Body of pancreas (tissue), 4 donors: ENCODE data around the gene ASPN. TPM values are rescaled to one million over a fixed set of nuclear protein-coding genes. Genes with fewer than 3 reads are reported as not detected.

Experiments used
- ATAC-seq: fragments of 150-250 bp; one replicate; pipeline ENCODE4 v1.9.1; 2016
- DNase-seq, 4 donors: peaks; one replicate each; pipeline ENCODE4 v3.0.0-alpha.2; 2019
- H3K27ac ChIP-seq, 4 donors: fragments of 200-600 bp; sonication (generic); 1 replicate in 3 of 4; 2 replicates in 1 of 4; pipeline versions ENCODE4 v1.5.1 to v1.6.1; 2016 to 2019; ENCODE audit warnings: mild to moderate bottlenecking in 1 of 4, mixed read lengths in 1 of 4, moderate library complexity in 1 of 4
- H3K27me3 ChIP-seq, 2 donors: fragments of 200-600 bp; sonication (generic); one replicate each; pipeline ENCODE4 v1.6.0; 2016; ENCODE audit warnings: mild to moderate bottlenecking in 1 of 2
- H3K36me3 ChIP-seq, 2 donors: fragments of 200-600 bp; sonication (generic); replicated peaks in 1 of 2; 2 replicates each; pipeline ENCODE4 v1.5.1; 2016; ENCODE audit warnings: low read depth in 2 of 2; ENCODE audit not compliant: insufficient read depth in 1 of 2
- H3K4me1 ChIP-seq: fragments of 200-600 bp; sonication (generic); one replicate; pipeline ENCODE4 v1.6.0; 2016
- H3K4me3 ChIP-seq, 2 donors: fragments of 200-600 bp; sonication (generic); 1 replicate in 1 of 2; 2 replicates in 1 of 2; pipeline ENCODE4 v1.5.1; 2016 to 2019
- H3K9me3 ChIP-seq, 3 donors: fragments of 200-600 bp; sonication (generic); 1 replicate in 2 of 3; 2 replicates in 1 of 3; pipeline ENCODE4 v1.5.1; 2016
- CTCF ChIP-seq, 7 experiments: fragments of 450-650 bp in 4 of 7; fragments of 200-600 bp in 3 of 7; sonication (generic) in 3 of 7; IDR thresholded peaks; one replicate each; pipeline ENCODE4 v1.5.1; 2016 to 2019; ENCODE audit warnings: antibody characterized with exemption in 7 of 7
- POLR2A ChIP-seq, 3 donors: fragments of 450-650 bp; IDR thresholded peaks; one replicate each; pipeline ENCODE4 v1.6.1; 2016; ENCODE audit warnings: antibody characterized with exemption in 3 of 3, mild to moderate bottlenecking in 2 of 3
- WGBS, 2 donors: methylation state at CpG; one replicate each; pipeline ENCODE4 v1.1.5; 2017; 5-methylcytosine and 5-hydroxymethylcytosine counted together
- intact Hi-C: fragments of 100-400 bp; cut with DNase I; formaldehyde crosslinking; loops from one replicate; pipeline ENCODE4 v1.15.1; 2023
- microRNA-seq, 2 donors: library from miRNA; unstranded; fragments of <30 nt; microRNA quantifications; one replicate each; pipeline ENCODE4, GENCODE V29; 2016; ENCODE audit warnings: borderline number of aligned reads in 2 of 2, borderline replicate concordance in 2 of 2
- small RNA-seq: library from RNA; depleted of rRNA; stranded (forward); fragments of <200 nt; gene quantifications from one replicate; pipeline ENCODE3, GENCODE V24; 2016
- total RNA-seq, 2 donors: library from RNA; depleted of rRNA; stranded (reverse); fragments of >200 nt; gene quantifications; one replicate each; pipeline ENCODE4 v1.1.0, GENCODE V29; 2016

ASPN gene
- total RNA-seq, 2 donors from 2014 or later: 3.6 to 13.5 TPM

- Histone ChIP-seq H3K9me3 (no peaks in the 10 kb centered on the region), H3K4me1 (no peaks in the 10 kb centered on the region), H3K4me3 (no peak overlapping the region), H3K27ac (no peak overlapping the region), H3K27me3 (no peaks in the 10 kb centered on the region), H3K36me3 (no peaks in the 10 kb centered on the region)
- intact Hi-C loops: no loop called here
- ATAC-seq: no peak
- DNase-seq: no peak
- 93% methylated on average over 2 of the region's 2 CpGs for WGBS, 2 donors
- TF ChIP-seq POLR2A (IDR thresholded peaks at IDR 0.05): no peak
- TF ChIP-seq CTCF (IDR thresholded peaks at IDR 0.05): no peak
Measured at GRCh38 chr9:92408747-92409478, 73.4 kb downstream of the ASPN start.

GRCh38 chr9:92407818-92408217 is 74.5 kb downstream of the ASPN start:
- whole genome bisulfite sequencing, 2 donors: 93 to 100% methylated on average over 2 of the region's 2 CpGs
- no peak overlapping the region for H3K27ac ChIP-seq
- DNase-seq: no peak
- no peaks in the 10 kb centered on the region for H3K9me3 ChIP-seq
- no peaks in the 10 kb centered on the region for H3K27me3 ChIP-seq
- no peaks in the 10 kb centered on the region for H3K36me3 ChIP-seq
- intact Hi-C loops: no loop called here
- no peak for ATAC-seq
- H3K4me3 ChIP-seq: no peak overlapping the region
- TF ChIP-seq POLR2A (IDR thresholded peaks at IDR 0.05) (no peak), CTCF (IDR thresholded peaks at IDR 0.05) (no peak)
- no peaks in the 10 kb centered on the region for H3K4me1 ChIP-seq

- intact Hi-C loops: no loop called here
- no peak for TF ChIP-seq POLR2A (IDR thresholded peaks at IDR 0.05)
- no peak for TF ChIP-seq CTCF (IDR thresholded peaks at IDR 0.05)
- Histone ChIP-seq H3K27ac (no peak overlapping the region), H3K4me1 (no peaks in the 10 kb centered on the region), H3K36me3 (no peaks in the 10 kb centered on the region), H3K27me3 (no peaks in the 10 kb centered on the region), H3K4me3 (no peak overlapping the region), H3K9me3 (no peaks in the 10 kb centered on the region)
- DNase-seq (peak in 2 of 4 donors; percentile 7 to 42), ATAC-seq (no peak)
- WGBS, 2 donors: 65 to 84% methylated on average over 3 of the region's 3 CpGs
Measured at GRCh38 chr9:92406477-92406876, 75.8 kb downstream of the ASPN start.

Small RNAs within 50 kb of the gene (microRNA-seq; reads per million reads assigned to microRNA genes)
- 0 reads per million in 2 donors for gene MIR4670

Small RNAs within 50 kb of the gene (small RNA-seq; reads per million reads assigned to genes)
- not detected for gene MIR4670

Other genes with a start within 250 kb of the ASPN start
- gene IARS1, start 188.8 kb downstream of the ASPN start, total RNA-seq: 10 to 100 TPM; 45.1 to 68.6 TPM
- gene NOL8, start 157.2 kb downstream of the ASPN start, total RNA-seq: 10 to 100 TPM; 26.5 to 38.2 TPM
- 1 to 10 TPM in 1 of 2 donors, under 1 TPM in 1; 0.78 to 2.3 TPM for gene CENPP, start 156.6 kb downstream of the ASPN start, total RNA-seq
- 1 to 10 TPM; 2.6 to 4.4 TPM for gene OGN, start 77.9 kb downstream of the ASPN start, total RNA-seq
- gene OMD, start 58.0 kb downstream of the ASPN start, total RNA-seq: 1 to 10 TPM in 1 of 2 donors, under 1 TPM in 1; 0.33 to 4.9 TPM
- 1 to 10 TPM; 6.5 to 8.2 TPM for gene ECM2, start 53.5 kb upstream of the ASPN start, total RNA-seq
- 1 to 10 TPM; 2.9 to 6.3 TPM for gene IPPK, start 187.6 kb upstream of the ASPN start, total RNA-seq